HG03025 (cell line): ENCODE results near the gene DESI2.
"Not testable (repeated sequence)": the region's sequence is repeated elsewhere in the genome, so short reads cannot be mapped to it uniquely, and the experiment has no call there.

ENCODE experiments used
- ATAC-seq: cut with Tn5 transposase; IDR thresholded peaks from one replicate; pipeline ENCODE4 v1.9.1; 2021; ENCODE audit warnings: mild to moderate bottlenecking, moderate library complexity; ENCODE audit not compliant: unreplicated experiment, low FRiP score

DESI2 gene

GRCh38 chr1:244654108-244655038, 1.4 kb downstream of the DESI2 start:
- no peak for ATAC-seq

- ATAC-seq = no peak
Measured at GRCh38 chr1:244655186-244655585, 2.3 kb downstream of the DESI2 start.

GRCh38 chr1:244657421-244657820, 4.5 kb downstream of the DESI2 start:
- ATAC-seq = no peak

- no peak for ATAC-seq
Measured at GRCh38 chr1:244659694-244660093, 6.8 kb downstream of the DESI2 start.

- no peak for ATAC-seq
Measured at GRCh38 chr1:244660595-244660994, 7.7 kb downstream of the DESI2 start.

- not testable (repeated sequence) for ATAC-seq
Measured at GRCh38 chr1:244661569-244662312, 8.8 kb downstream of the DESI2 start.

GRCh38 chr1:244662599-244662998, 9.7 kb downstream of the DESI2 start:
- no peak for ATAC-seq

GRCh38 chr1:244664353-244664752, 11.4 kb downstream of the DESI2 start:
- no peak for ATAC-seq

GRCh38 chr1:244665771-244666217, 12.9 kb downstream of the DESI2 start:
- no peak for ATAC-seq

- ATAC-seq = not testable (repeated sequence)
Measured at GRCh38 chr1:244666672-244667418, 13.9 kb downstream of the DESI2 start.

GRCh38 chr1:244667797-244668196, 14.9 kb downstream of the DESI2 start:
- no peak for ATAC-seq

- no peak for ATAC-seq
Measured at GRCh38 chr1:244672946-244673682, 20.2 kb downstream of the DESI2 start.

- no peak for ATAC-seq
Measured at GRCh38 chr1:244674446-244674845, 21.5 kb downstream of the DESI2 start.

GRCh38 chr1:244675167-244675566, 22.2 kb downstream of the DESI2 start:
- no peak for ATAC-seq

GRCh38 chr1:244678697-244679096, 25.8 kb downstream of the DESI2 start:
- ATAC-seq = no peak

GRCh38 chr1:244680667-244681066, 27.7 kb downstream of the DESI2 start:
- no peak for ATAC-seq

- ATAC-seq = not testable (repeated sequence)
Measured at GRCh38 chr1:244682087-244682486, 29.2 kb downstream of the DESI2 start.

- no peak for ATAC-seq
Measured at GRCh38 chr1:244695937-244696336, 43.0 kb downstream of the DESI2 start.

- no peak for ATAC-seq
Measured at GRCh38 chr1:244699741-244700140, 46.8 kb downstream of the DESI2 start.

GRCh38 chr1:244700808-244701207, 47.9 kb downstream of the DESI2 start:
- no peak for ATAC-seq
